WERI-Rb-1 (cell line): Measurements from ENCODE around the gene SPO11.
A peak's percentile ranks its signal among the peaks of the same experiment; 100 is the strongest.

Experiments used
- DNase-seq: peaks from one replicate; pipeline ENCODE4 v3.0.0-alpha.2; 2020
- H3K27ac ChIP-seq: fragments of 250-450 bp; sonication (Bioruptor Pico); 2 replicates; pipeline ENCODE4 v1.5.1; 2020; ENCODE audit warnings: mild to moderate bottlenecking, moderate library complexity
- H3K27me3 ChIP-seq: fragments of 250-450 bp; sonication (Bioruptor Pico); 2 replicates; pipeline ENCODE4 v1.5.1; 2021; ENCODE audit warnings: mild to moderate bottlenecking, low read depth, moderate library complexity; ENCODE audit not compliant: insufficient read depth, severe bottlenecking
- H3K36me3 ChIP-seq: fragments of 250-450 bp; sonication (Bioruptor Pico); 2 replicates; pipeline ENCODE4 v1.5.1; 2020; ENCODE audit warnings: mild to moderate bottlenecking, moderate library complexity
- H3K4me3 ChIP-seq: 2 replicates; pipeline ENCODE4 v1.5.1; 2011; ENCODE audit warnings: low read depth, mild to moderate bottlenecking, control low read depth, low read length
- H3K9me3 ChIP-seq: fragments of 250-450 bp; sonication (Bioruptor Pico); 2 replicates; pipeline ENCODE4 v1.5.1; 2021; ENCODE audit warnings: mild to moderate bottlenecking, moderate library complexity; ENCODE audit not compliant: severe bottlenecking
- CTCF ChIP-seq: IDR thresholded peaks from 2 replicates; pipeline ENCODE4 v1.5.1; 2011; ENCODE audit warnings: low read depth, mild to moderate bottlenecking, control low read depth, inconsistent platforms, low read length

SPO11 gene

GRCh38 chr20:57329608-57330221 is at the start of gene SPO11:
SPO11 (plus strand) TSS chr20:57329803; CDS start chr20:57329868, 65 bp downstream.
- Histone ChIP-seq H3K9me3 (no peaks in the 10 kb centered on the region), H3K27me3 (peaks cover 13% of the 10 kb centered on the region), H3K4me3 (no peak within 1 kb of the TSS), H3K36me3 (no peaks in the 10 kb centered on the region), H3K27ac (no peak within 1 kb of the TSS)
- TF ChIP-seq CTCF = peak; percentile 73
- peak; percentile 19 for DNase-seq

- Histone ChIP-seq H3K9me3 (no peaks in the 10 kb centered on the region), H3K27ac (no peak overlapping the region), H3K36me3 (no peaks in the 10 kb centered on the region), H3K4me3 (no peak overlapping the region), H3K27me3 (peaks cover 56% of the 10 kb centered on the region)
- TF ChIP-seq CTCF = no peak
- DNase-seq = no peak
Measured at GRCh38 chr20:57280221-57280620, 49.4 kb upstream of the SPO11 start.

GRCh38 chr20:57281900-57282299 is 47.7 kb upstream of the SPO11 start:
- no peak for DNase-seq
- H3K27me3 ChIP-seq = peaks cover 58% of the 10 kb centered on the region

GRCh38 chr20:57282670-57283361 is 46.8 kb upstream of the SPO11 start:
- H3K27me3 ChIP-seq = peaks cover 62% of the 10 kb centered on the region
- H3K36me3 ChIP-seq = no peaks in the 10 kb centered on the region
- no peak overlapping the region for H3K4me3 ChIP-seq
- no peak for TF ChIP-seq CTCF
- H3K27ac ChIP-seq = no peak overlapping the region
- no peak for DNase-seq
- no peaks in the 10 kb centered on the region for H3K9me3 ChIP-seq

More at GRCh38 chr20:57281900-57282299, 47.7 kb upstream of the SPO11 start:
- Histone ChIP-seq H3K27ac (no peak overlapping the region), H3K36me3 (no peaks in the 10 kb centered on the region), H3K4me3 (no peak overlapping the region), H3K9me3 (no peaks in the 10 kb centered on the region)
- no peak for TF ChIP-seq CTCF

- no peak overlapping the region for H3K27ac ChIP-seq
- H3K4me3 ChIP-seq = no peak overlapping the region
- no peaks in the 10 kb centered on the region for H3K36me3 ChIP-seq
- no peaks in the 10 kb centered on the region for H3K9me3 ChIP-seq
- H3K27me3 ChIP-seq = peaks cover 67% of the 10 kb centered on the region
- DNase-seq = no peak
- TF ChIP-seq CTCF = no peak
Measured at GRCh38 chr20:57283860-57284259, 45.7 kb upstream of the SPO11 start.
